ENCODE results near the gene SLC1A7.

SLC1A7 gene

DNA sequence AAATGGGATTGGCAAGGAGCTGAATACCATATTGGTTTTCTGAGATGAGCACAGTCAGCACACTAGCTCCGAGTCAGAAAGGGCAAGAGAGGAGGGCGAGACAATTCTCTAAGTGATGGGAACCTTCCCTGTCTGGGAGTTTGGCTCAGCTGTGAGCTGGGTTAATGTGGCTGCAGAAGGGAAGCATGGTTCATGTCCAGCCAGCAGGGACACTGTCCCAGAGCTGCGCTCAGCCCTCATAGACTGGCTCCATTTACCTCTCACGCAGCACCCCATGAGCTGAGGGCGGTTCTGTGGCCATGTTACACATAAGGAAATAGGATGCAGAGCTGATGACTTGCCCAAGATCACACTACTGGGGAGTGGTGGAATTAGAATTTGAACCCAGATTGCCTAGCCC, 38.5 kb upstream of the SLC1A7 start:
- Histone ChIP-seq H3K4me3 (ENCODE audit: insufficient read depth, low read depth, low read length) (no peak overlapping the region), H3K27ac (ENCODE audit: insufficient read depth, low read depth, low read length, poor library complexity, severe bottlenecking) (no peak overlapping the region), H3K27me3 (ENCODE audit: control insufficient read depth, insufficient read depth, low read length, poor library complexity, severe bottlenecking) (no peaks in the 10 kb centered on the region), H3K9me3 (ENCODE audit: control insufficient read depth, low read length) (no peaks in the 10 kb centered on the region), H3K4me1 (ENCODE audit: control insufficient read depth, insufficient read depth, low read length) (peaks cover under 1% of the 10 kb centered on the region), H3K36me3 (ENCODE audit: control insufficient read depth, insufficient read depth, low read length) (no peaks in the 10 kb centered on the region)
- 93 to 97% methylated on average over 5 of the region's 5 CpGs for WGBS, 2 experiments

DNA sequence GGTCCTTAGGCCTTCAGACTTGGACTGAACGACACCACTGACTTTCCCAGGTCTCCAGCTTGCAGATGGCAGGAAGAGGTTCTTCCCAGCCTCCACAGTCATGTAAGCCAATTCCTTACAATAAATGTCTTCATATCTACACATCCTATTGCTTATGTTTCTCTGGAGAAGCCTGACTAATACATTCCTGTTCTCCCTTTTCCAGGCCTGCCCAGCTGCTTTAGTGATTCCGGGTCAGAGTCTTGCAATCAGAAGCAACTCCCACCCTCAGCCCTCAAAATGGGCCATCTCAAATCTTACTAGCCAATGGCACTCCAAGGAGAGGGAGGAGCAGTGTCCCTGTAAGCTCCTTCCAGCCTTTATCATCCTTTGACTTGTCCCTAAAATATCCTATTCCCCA, 37.8 kb upstream of the SLC1A7 start:
- WGBS, 2 experiments, result 94 to 96% methylated on average over 2 of the region's 2 CpGs
- H3K27me3 ChIP-seq (ENCODE audit: control insufficient read depth, insufficient read depth, low read length, poor library complexity, severe bottlenecking), result no peaks in the 10 kb centered on the region
- peaks cover 6% of the 10 kb centered on the region for H3K4me1 ChIP-seq (ENCODE audit: control insufficient read depth, insufficient read depth, low read length)

DNA sequence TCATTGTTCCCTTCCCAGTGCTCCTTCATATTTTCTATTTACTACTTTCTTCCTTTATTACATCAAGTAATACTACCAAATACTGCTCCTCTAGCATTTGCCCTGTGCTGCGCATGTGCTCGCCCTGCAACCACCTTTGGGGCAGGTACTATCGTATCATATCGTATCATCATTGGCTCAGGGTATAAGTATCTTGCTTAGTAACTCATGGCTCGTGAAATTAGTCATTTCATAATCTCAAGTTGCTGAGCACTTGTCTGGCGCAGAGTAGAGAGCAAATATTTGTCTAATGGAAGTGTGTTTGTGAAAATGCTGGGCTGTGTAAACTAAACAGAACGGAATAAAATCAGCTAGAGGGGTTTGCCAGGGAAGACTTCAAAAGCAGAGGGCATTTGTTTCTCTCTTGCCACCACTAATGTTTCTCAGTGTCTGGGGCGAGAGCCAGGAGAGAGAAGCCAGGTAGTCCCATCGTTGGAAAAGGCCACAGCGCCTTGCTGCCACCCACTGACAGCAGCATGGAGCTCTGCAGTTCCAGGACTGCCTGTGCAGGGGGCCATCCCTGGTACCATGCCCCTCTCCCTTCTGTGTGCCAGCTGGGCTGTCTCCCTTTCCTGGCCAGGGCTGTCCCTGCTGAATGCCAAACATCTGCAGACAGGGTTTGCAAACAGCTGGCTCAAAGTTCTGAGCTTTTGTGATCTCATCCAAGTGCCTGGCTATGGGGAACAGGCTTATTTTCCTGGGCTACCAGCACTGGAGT, 34.2 kb upstream of the SLC1A7 start:
- no peaks in the 10 kb centered on the region for H3K9me3 ChIP-seq (ENCODE audit: control insufficient read depth, low read length)
- H3K27ac ChIP-seq (ENCODE audit: insufficient read depth, low read depth, low read length, poor library complexity, severe bottlenecking), result no peak overlapping the region
- WGBS, 2 experiments, result 88 to 89% methylated on average over 10 of the region's 10 CpGs
- no peaks in the 10 kb centered on the region for H3K36me3 ChIP-seq (ENCODE audit: control insufficient read depth, insufficient read depth, low read length)
- peaks cover 10% of the 10 kb centered on the region for H3K4me1 ChIP-seq (ENCODE audit: control insufficient read depth, insufficient read depth, low read length)
- no peaks in the 10 kb centered on the region for H3K27me3 ChIP-seq (ENCODE audit: control insufficient read depth, insufficient read depth, low read length, poor library complexity, severe bottlenecking)
- no peak overlapping the region for H3K4me3 ChIP-seq (ENCODE audit: insufficient read depth, low read depth, low read length)

More for the DNA sequence above, 37.8 kb upstream of the SLC1A7 start:
- H3K27ac ChIP-seq (ENCODE audit: insufficient read depth, low read depth, low read length, poor library complexity, severe bottlenecking), result no peak overlapping the region
- H3K36me3 ChIP-seq (ENCODE audit: control insufficient read depth, insufficient read depth, low read length), result no peaks in the 10 kb centered on the region
- H3K4me3 ChIP-seq (ENCODE audit: insufficient read depth, low read depth, low read length), result no peak overlapping the region
- H3K9me3 ChIP-seq (ENCODE audit: control insufficient read depth, low read length), result no peaks in the 10 kb centered on the region

DNA sequence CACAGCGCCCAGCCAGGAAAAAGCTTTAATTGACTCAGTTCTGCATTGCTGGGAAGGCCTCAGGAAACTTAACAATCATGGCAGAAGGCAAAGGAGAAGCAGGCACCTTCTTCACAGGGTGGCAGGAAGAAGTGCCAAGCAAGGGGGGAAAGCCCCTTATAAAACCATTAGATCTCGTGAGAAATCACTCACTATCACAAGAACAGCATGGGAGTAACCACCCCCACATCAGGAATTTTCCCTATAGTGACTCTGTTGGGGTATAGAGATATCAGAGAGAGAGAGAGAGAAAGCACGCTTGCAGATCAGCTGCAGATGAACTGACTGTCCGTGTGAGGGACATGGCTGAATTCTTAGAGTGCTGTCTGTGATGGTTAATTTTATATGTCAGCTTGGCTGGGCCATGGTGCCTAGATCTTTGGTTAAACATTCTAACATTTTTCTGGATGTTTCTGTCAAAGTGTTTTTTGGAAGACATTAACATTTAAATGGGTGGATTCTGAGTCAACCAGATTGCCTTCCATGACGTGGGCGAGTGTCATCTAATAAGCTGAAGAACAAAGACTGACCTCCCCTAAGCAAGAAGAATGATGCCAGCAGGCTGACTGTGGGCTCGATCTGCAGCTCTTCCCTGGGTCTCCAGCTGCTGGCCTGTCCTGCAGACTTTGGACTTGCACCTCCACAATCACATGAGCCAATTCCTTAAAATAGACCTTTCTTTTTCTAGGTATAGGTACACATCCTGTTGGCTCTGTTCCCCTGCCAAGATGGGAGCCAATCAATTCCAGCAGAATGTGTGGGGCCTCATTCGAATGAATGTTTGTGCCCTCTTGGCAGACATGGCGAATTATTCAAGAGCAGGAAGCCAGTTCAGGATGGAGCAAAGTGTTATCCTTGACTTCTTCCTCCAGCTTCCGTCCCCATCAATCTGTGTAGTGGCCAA, 32.8 kb upstream of the SLC1A7 start:
- Histone ChIP-seq H3K4me1 (ENCODE audit: control insufficient read depth, insufficient read depth, low read length) (peaks cover 10% of the 10 kb centered on the region), H3K4me3 (ENCODE audit: insufficient read depth, low read depth, low read length) (no peak overlapping the region), H3K27me3 (ENCODE audit: control insufficient read depth, insufficient read depth, low read length, poor library complexity, severe bottlenecking) (no peaks in the 10 kb centered on the region), H3K36me3 (ENCODE audit: control insufficient read depth, insufficient read depth, low read length) (no peaks in the 10 kb centered on the region), H3K27ac (ENCODE audit: insufficient read depth, low read depth, low read length, poor library complexity, severe bottlenecking) (no peak overlapping the region), H3K9me3 (ENCODE audit: control insufficient read depth, low read length) (no peaks in the 10 kb centered on the region)
- WGBS, 2 experiments, result 77 to 81% methylated on average over 9 to 10 of the region's 10 CpGs

DNA sequence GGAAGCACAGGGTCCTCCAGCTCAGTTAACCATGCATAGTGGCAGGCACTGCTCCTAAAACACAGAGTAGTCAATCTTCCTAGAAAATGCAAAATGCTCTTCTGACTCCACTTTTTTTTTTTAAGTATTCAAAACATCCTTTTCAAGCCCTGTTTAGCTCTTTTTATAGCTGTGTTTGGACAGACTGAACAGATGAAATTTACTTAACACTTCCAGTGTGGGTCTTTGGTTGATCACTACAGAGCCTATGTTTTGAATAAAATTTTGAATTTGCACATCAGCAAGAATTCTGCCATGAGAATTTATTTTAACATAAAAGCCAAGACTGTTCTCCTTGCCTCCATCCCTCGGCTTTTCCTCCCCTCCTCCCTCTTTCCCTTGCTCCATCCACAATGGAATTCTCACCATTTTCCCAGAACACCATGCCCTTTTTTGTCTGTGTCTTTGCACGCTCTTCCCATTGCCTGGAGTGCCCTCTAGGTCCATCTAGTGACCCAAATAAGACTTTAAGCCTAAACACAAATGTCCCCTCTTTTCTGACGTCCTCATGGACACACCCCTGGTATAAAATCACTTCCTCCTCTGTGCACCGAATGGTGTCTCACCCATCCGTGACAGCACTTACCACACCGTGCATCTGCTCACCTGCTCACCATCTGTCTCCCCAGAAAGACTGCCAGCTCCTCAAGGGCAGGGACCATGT, 30.1 kb upstream of the SLC1A7 start:
- 58 to 62% methylated on average over 6 of the region's 6 CpGs for WGBS, 2 experiments
- Histone ChIP-seq H3K27me3 (ENCODE audit: control insufficient read depth, insufficient read depth, low read length, poor library complexity, severe bottlenecking) (no peaks in the 10 kb centered on the region), H3K36me3 (ENCODE audit: control insufficient read depth, insufficient read depth, low read length) (no peaks in the 10 kb centered on the region), H3K4me1 (ENCODE audit: control insufficient read depth, insufficient read depth, low read length) (peaks cover 10% of the 10 kb centered on the region), H3K27ac (ENCODE audit: insufficient read depth, low read depth, low read length, poor library complexity, severe bottlenecking) (no peak overlapping the region), H3K9me3 (ENCODE audit: control insufficient read depth, low read length) (no peaks in the 10 kb centered on the region), H3K4me3 (ENCODE audit: insufficient read depth, low read depth, low read length) (no peak overlapping the region)

DNA sequence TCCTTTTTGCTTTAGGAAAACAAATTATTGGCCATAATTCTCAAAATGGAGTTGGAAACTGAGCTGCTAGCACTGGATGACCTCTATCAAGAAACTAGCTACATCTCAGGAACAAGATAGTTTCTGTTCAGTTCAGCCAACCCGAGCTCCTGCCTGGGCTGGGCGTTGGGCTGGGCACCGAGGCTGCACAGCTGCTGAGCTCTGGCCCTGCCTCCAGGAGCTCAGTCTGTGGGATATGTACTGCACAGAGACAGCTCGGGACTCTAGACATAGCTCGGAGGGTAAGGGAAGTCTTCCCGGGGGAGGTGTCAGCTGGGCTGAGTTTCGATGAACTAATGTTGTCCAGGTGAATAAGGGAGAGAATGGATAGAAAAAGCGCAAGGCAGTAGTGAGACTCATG, 24.5 kb upstream of the SLC1A7 start:
- WGBS, 2 experiments, result 94% methylated on average over 8 of the region's 8 CpGs
- H3K4me1 ChIP-seq (ENCODE audit: control insufficient read depth, insufficient read depth, low read length), result no peaks in the 10 kb centered on the region

DNA sequence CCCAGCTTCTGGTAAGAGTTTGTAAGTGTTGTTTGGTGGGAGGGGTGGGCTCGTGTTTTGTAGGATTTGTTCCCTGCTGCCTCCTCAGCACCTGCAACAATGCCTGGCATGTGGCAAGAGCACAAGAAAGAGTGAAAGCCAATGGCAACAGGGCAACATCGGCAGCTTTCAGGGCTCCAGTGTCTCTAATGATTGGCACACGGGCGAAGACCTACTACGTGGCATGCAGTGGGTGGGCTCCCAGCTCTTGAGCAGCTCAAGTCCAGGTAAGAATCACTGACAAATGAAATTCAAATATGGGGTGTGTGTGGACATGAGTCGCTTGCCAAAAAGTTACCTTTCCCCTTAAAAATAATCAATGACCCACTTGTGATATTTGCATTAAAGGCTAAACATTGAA, 23.9 kb upstream of the SLC1A7 start:
- H3K4me3 ChIP-seq (ENCODE audit: insufficient read depth, low read depth, low read length), result no peak overlapping the region
- 72 to 77% methylated on average over 5 to 6 of the region's 6 CpGs for WGBS, 2 experiments

More for the DNA sequence above, 24.5 kb upstream of the SLC1A7 start:
- Histone ChIP-seq H3K9me3 (ENCODE audit: control insufficient read depth, low read length) (no peaks in the 10 kb centered on the region), H3K4me3 (ENCODE audit: insufficient read depth, low read depth, low read length) (no peak overlapping the region), H3K27me3 (ENCODE audit: control insufficient read depth, insufficient read depth, low read length, poor library complexity, severe bottlenecking) (no peaks in the 10 kb centered on the region), H3K36me3 (ENCODE audit: control insufficient read depth, insufficient read depth, low read length) (no peaks in the 10 kb centered on the region), H3K27ac (ENCODE audit: insufficient read depth, low read depth, low read length, poor library complexity, severe bottlenecking) (no peak overlapping the region)

DNA sequence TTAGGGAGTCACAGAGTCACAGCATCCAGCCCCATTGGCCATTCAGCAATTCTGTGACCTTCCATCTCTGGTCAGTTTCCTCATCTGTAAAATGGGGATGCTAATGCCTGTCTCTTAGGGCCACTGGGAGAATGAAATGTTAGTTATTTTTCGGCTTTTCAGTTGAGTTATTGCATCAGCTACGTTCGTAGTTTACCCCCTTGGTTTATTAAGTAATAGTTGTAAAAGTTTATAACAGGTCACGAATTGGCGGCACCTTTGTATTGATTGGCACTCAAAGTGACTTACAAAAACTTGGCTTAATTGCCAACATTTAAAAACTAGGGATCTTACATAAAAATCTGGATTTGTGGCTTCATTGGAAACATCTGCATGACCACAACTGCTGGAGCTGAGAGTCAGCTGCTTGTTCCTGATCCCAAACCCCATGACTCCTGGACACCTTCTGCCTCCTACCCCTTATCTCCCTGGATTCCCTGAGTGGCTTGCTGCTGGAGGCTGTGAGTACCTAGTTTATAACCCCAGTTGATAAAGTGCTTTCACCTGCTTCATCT, 23.0 kb upstream of the SLC1A7 start:
- 93 to 97% methylated on average over 5 of the region's 5 CpGs for WGBS, 2 experiments
- H3K27me3 ChIP-seq (ENCODE audit: control insufficient read depth, insufficient read depth, low read length, poor library complexity, severe bottlenecking), result no peaks in the 10 kb centered on the region
- H3K36me3 ChIP-seq (ENCODE audit: control insufficient read depth, insufficient read depth, low read length), result no peaks in the 10 kb centered on the region
- H3K4me3 ChIP-seq (ENCODE audit: insufficient read depth, low read depth, low read length), result no peak overlapping the region
- no peak overlapping the region for H3K27ac ChIP-seq (ENCODE audit: insufficient read depth, low read depth, low read length, poor library complexity, severe bottlenecking)
- no peaks in the 10 kb centered on the region for H3K4me1 ChIP-seq (ENCODE audit: control insufficient read depth, insufficient read depth, low read length)
- no peaks in the 10 kb centered on the region for H3K9me3 ChIP-seq (ENCODE audit: control insufficient read depth, low read length)

More for the DNA sequence above, 23.9 kb upstream of the SLC1A7 start:
- Histone ChIP-seq H3K27ac (ENCODE audit: insufficient read depth, low read depth, low read length, poor library complexity, severe bottlenecking) (no peak overlapping the region), H3K36me3 (ENCODE audit: control insufficient read depth, insufficient read depth, low read length) (no peaks in the 10 kb centered on the region), H3K9me3 (ENCODE audit: control insufficient read depth, low read length) (no peaks in the 10 kb centered on the region), H3K4me1 (ENCODE audit: control insufficient read depth, insufficient read depth, low read length) (no peaks in the 10 kb centered on the region), H3K27me3 (ENCODE audit: control insufficient read depth, insufficient read depth, low read length, poor library complexity, severe bottlenecking) (no peaks in the 10 kb centered on the region)

DNA sequence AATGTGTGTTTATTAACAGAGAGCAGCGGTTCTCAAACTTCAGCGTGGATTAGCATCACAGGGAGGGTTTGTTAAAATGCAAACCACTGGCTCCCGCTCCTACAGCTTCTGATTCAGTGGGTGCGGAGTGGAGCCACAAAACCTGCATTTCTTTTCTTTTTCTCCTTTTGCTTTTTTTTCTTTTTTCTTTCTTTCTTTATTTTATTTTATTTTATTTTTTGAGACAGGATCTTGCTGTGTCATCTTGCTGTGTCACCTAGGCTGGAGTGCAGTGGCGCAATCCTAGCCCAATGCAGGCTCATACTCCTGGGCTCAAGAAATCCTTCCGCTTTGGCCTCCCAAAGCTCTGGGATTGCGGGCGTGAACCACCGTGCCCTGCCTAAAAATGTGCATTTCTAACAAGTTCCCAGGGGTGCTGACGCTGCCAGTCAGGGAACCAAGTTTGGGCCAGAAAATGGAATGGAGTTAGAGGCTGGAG, 20.9 kb upstream of the SLC1A7 start:
- Histone ChIP-seq H3K4me3 (ENCODE audit: insufficient read depth, low read depth, low read length) (no peak overlapping the region), H3K9me3 (ENCODE audit: control insufficient read depth, low read length) (no peaks in the 10 kb centered on the region), H3K36me3 (ENCODE audit: control insufficient read depth, insufficient read depth, low read length) (no peaks in the 10 kb centered on the region), H3K4me1 (ENCODE audit: control insufficient read depth, insufficient read depth, low read length) (no peaks in the 10 kb centered on the region), H3K27me3 (ENCODE audit: control insufficient read depth, insufficient read depth, low read length, poor library complexity, severe bottlenecking) (no peaks in the 10 kb centered on the region), H3K27ac (ENCODE audit: insufficient read depth, low read depth, low read length, poor library complexity, severe bottlenecking) (no peak overlapping the region)
- WGBS, 2 experiments, result 53 to 54% methylated on average over 9 to 10 of the region's 10 CpGs

Measured in ectodermal cell (in vitro differentiated cells).